Measurements from ENCODE around the gene FHIP1A. TPM values are rescaled to one million over a fixed set of nuclear protein-coding genes. Genes with fewer than 3 reads are reported as not detected.

Gene FHIP1A
- total and polyA plus RNA-seq, 4 donors, result 0.50 to 3.8 (median 1.0) TPM

GRCh38 chr4:151422854-151423253, 13.9 kb downstream of the FHIP1A start:
- Histone ChIP-seq H3K36me3 (ENCODE audit: control insufficient read depth in 4 of 4, insufficient read depth in 3 of 4, low read depth in 1 of 4, low read length in 3 of 4) (no peaks in the 10 kb centered on the region), H3K9ac (ENCODE audit: low read depth in 1 of 2, low read length in 2 of 2) (no peak overlapping the region), H3K27ac (ENCODE audit: low read depth in 1 of 2, low read length in 2 of 2) (no peak overlapping the region), H3K4me1 (ENCODE audit: control insufficient read depth in 4 of 4, insufficient read depth in 4 of 4, low read length in 3 of 4) (no peaks in the 10 kb centered on the region), H3K27me3 (ENCODE audit: control insufficient read depth in 4 of 4, insufficient read depth in 4 of 4, low read length in 3 of 4) (no peaks in the 10 kb centered on the region), H3K4me3 (ENCODE audit: low read depth in 1 of 3, low read length in 3 of 3) (no peak overlapping the region), H3K9me3 (ENCODE audit: control insufficient read depth in 4 of 4, low read length in 3 of 4) (no peaks in the 10 kb centered on the region)
- 77% methylated on average over 3 of the region's 3 CpGs for WGBS
- TF ChIP-seq RXRA (IDR thresholded peaks at IDR 0.05) (no peak), SP1 (IDR thresholded peaks at IDR 0.05) (no peak), YY1 (IDR thresholded peaks at IDR 0.05) (no peak)
- DNase-seq (ENCODE audit: low spot score), result no peak

DNA sequence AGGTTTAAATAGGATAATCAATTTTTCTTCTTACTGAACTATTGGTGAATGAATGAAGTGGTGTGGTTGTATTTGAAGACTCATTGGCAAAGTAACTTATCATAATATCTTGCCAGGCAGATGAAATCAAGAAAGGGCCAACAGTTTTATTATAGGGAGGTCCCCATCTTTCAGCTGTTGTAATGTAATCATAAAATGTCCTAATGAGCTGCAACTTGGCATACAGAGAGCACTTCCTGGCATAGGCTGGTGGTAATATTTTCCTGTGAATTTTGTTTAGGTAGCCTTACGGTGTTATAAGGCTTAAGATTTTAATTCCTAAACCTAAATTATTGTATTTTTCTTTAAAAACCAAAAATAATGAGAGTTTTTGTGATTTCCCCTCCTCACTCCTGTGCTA, 17.5 kb downstream of the FHIP1A start:
- no peak for DNase-seq (ENCODE audit: low spot score)
- 90% methylated on average over 1 of the region's 1 CpG for WGBS

DNA sequence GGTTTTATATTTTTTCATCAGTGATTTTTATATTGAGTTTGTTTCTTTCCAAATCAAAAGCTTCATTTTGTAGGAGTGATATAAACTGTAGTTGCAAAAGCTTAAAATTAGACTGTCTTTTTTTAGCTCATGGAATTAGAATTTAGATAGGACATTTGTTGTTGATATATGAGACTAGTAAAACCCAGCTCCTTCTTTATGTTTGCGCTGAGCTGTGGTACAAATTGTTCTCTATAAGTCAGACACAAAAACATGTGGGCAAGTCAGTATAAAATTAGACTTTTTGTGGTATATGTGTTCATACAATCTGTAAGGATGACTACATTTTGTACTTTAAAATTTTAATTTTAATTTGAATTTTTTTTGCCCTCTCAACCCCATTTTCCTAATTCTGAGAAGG, 18.3 kb downstream of the FHIP1A start:
- WGBS, result 99% methylated on average over 1 of the region's 1 CpG

More for the DNA sequence above, 17.5 kb downstream of the FHIP1A start:
- H3K4me1 ChIP-seq (ENCODE audit: control insufficient read depth in 4 of 4, insufficient read depth in 4 of 4, low read length in 3 of 4), result peaks cover 0 to 5% (median under 1%) of the 10 kb centered on the region in 4 donors
- H3K9ac ChIP-seq (ENCODE audit: low read depth in 1 of 2, low read length in 2 of 2), result no peak overlapping the region
- no peak overlapping the region for H3K4me3 ChIP-seq (ENCODE audit: low read depth in 1 of 3, low read length in 3 of 3)
- H3K9me3 ChIP-seq (ENCODE audit: control insufficient read depth in 4 of 4, low read length in 3 of 4), result no peaks in the 10 kb centered on the region
- TF ChIP-seq CTCF (IDR thresholded peaks at IDR 0.05; ENCODE audit: low read depth, low read length, missing input control) (no peak), JUND (IDR thresholded peaks at IDR 0.05) (no peak), EGR1 (IDR thresholded peaks at IDR 0.05; ENCODE audit: low read depth in 2 of 2) (no peak), GABPA (IDR thresholded peaks at IDR 0.05 in 1 of 2, conservative IDR thresholded peaks at IDR 0.05 in 1 of 2) (no peak), FOXA2 (IDR thresholded peaks at IDR 0.05) (no peak), FOXA1 (IDR thresholded peaks at IDR 0.05) (no peak), TAF1 (conservative IDR thresholded peaks at IDR 0.05) (no peak), NR2F2 (IDR thresholded peaks at IDR 0.05) (no peak)
- no peaks in the 10 kb centered on the region for H3K27me3 ChIP-seq (ENCODE audit: control insufficient read depth in 4 of 4, insufficient read depth in 4 of 4, low read length in 3 of 4)
- H3K27ac ChIP-seq (ENCODE audit: low read depth in 1 of 2, low read length in 2 of 2), result no peak overlapping the region
- no peaks in the 10 kb centered on the region for H3K36me3 ChIP-seq (ENCODE audit: control insufficient read depth in 4 of 4, insufficient read depth in 3 of 4, low read depth in 1 of 4, low read length in 3 of 4)

More for the DNA sequence above, 18.3 kb downstream of the FHIP1A start:
- Histone ChIP-seq H3K36me3 (ENCODE audit: control insufficient read depth in 4 of 4, insufficient read depth in 3 of 4, low read depth in 1 of 4, low read length in 3 of 4) (no peaks in the 10 kb centered on the region), H3K4me3 (ENCODE audit: low read depth in 1 of 3, low read length in 3 of 3) (no peak overlapping the region), H3K9me3 (ENCODE audit: control insufficient read depth in 4 of 4, low read length in 3 of 4) (no peaks in the 10 kb centered on the region), H3K27me3 (ENCODE audit: control insufficient read depth in 4 of 4, insufficient read depth in 4 of 4, low read length in 3 of 4) (no peaks in the 10 kb centered on the region), H3K27ac (ENCODE audit: low read depth in 1 of 2, low read length in 2 of 2) (no peak overlapping the region), H3K4me1 (ENCODE audit: control insufficient read depth in 4 of 4, insufficient read depth in 4 of 4, low read length in 3 of 4) (peaks cover 0 to 5% (median under 1%) of the 10 kb centered on the region in 4 donors), H3K9ac (ENCODE audit: low read depth in 1 of 2, low read length in 2 of 2) (no peak overlapping the region)
- DNase-seq (ENCODE audit: low spot score), result no peak
- TF ChIP-seq EGR1 (IDR thresholded peaks at IDR 0.05; ENCODE audit: low read depth in 2 of 2), result no peak
- TF ChIP-seq, protein P1, sequence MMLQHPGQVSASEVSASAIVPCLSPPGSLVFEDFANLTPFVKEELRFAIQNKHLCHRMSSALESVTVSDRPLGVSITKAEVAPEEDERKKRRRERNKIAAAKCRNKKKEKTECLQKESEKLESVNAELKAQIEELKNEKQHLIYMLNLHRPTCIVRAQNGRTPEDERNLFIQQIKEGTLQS (IDR thresholded peaks at IDR 0.05), result no peak
- no peak for TF ChIP-seq GABPA (IDR thresholded peaks at IDR 0.05 in 1 of 2, conservative IDR thresholded peaks at IDR 0.05 in 1 of 2)
- TF ChIP-seq HNF4G (IDR thresholded peaks at IDR 0.05), result no peak
- TF ChIP-seq, protein P2, sequence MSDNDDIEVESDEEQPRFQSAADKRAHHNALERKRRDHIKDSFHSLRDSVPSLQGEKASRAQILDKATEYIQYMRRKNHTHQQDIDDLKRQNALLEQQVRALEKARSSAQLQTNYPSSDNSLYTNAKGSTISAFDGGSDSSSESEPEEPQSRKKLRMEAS (IDR thresholded peaks at IDR 0.05), result no peak
- TF ChIP-seq, protein P3, sequence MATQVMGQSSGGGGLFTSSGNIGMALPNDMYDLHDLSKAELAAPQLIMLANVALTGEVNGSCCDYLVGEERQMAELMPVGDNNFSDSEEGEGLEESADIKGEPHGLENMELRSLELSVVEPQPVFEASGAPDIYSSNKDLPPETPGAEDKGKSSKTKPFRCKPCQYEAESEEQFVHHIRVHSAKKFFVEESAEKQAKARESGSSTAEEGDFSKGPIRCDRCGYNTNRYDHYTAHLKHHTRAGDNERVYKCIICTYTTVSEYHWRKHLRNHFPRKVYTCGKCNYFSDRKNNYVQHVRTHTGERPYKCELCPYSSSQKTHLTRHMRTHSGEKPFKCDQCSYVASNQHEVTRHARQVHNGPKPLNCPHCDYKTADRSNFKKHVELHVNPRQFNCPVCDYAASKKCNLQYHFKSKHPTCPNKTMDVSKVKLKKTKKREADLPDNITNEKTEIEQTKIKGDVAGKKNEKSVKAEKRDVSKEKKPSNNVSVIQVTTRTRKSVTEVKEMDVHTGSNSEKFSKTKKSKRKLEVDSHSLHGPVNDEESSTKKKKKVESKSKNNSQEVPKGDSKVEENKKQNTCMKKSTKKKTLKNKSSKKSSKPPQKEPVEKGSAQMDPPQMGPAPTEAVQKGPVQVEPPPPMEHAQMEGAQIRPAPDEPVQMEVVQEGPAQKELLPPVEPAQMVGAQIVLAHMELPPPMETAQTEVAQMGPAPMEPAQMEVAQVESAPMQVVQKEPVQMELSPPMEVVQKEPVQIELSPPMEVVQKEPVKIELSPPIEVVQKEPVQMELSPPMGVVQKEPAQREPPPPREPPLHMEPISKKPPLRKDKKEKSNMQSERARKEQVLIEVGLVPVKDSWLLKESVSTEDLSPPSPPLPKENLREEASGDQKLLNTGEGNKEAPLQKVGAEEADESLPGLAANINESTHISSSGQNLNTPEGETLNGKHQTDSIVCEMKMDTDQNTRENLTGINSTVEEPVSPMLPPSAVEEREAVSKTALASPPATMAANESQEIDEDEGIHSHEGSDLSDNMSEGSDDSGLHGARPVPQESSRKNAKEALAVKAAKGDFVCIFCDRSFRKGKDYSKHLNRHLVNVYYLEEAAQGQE (IDR thresholded peaks at IDR 0.05), result no peak
- TF ChIP-seq FOXA1 (IDR thresholded peaks at IDR 0.05), result no peak
- no peak for TF ChIP-seq HNF4A (conservative IDR thresholded peaks at IDR 0.05)
- TF ChIP-seq NR2F2 (IDR thresholded peaks at IDR 0.05), result no peak
- TF ChIP-seq RXRA (IDR thresholded peaks at IDR 0.05), result no peak
- TF ChIP-seq, protein P4, sequence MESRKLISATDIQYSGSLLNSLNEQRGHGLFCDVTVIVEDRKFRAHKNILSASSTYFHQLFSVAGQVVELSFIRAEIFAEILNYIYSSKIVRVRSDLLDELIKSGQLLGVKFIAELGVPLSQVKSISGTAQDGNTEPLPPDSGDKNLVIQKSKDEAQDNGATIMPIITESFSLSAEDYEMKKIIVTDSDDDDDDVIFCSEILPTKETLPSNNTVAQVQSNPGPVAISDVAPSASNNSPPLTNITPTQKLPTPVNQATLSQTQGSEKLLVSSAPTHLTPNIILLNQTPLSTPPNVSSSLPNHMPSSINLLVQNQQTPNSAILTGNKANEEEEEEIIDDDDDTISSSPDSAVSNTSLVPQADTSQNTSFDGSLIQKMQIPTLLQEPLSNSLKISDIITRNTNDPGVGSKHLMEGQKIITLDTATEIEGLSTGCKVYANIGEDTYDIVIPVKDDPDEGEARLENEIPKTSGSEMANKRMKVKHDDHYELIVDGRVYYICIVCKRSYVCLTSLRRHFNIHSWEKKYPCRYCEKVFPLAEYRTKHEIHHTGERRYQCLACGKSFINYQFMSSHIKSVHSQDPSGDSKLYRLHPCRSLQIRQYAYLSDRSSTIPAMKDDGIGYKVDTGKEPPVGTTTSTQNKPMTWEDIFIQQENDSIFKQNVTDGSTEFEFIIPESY (IDR thresholded peaks at IDR 0.05), result no peak
